Subcutaneous adipose tissue (tissue), 4 donors: Measurements from ENCODE around the gene ZKSCAN2. TPM values are rescaled to one million over a fixed set of nuclear protein-coding genes. Genes with fewer than 3 reads are reported as not detected.

Source experiments
- CTCF ChIP-seq: fragments of 450-650 bp; IDR thresholded peaks from one replicate; pipeline ENCODE4 v1.5.1; 2016; ENCODE audit warnings: low read depth, mild to moderate bottlenecking, control low read depth, antibody characterized with exemption, moderate library complexity
- total RNA-seq, 4 donors: library from RNA; depleted of rRNA; stranded (reverse); fragments of >200 nt; gene quantifications; one replicate each; pipeline ENCODE4 v1.1.0, GENCODE V29; 2016

The ZKSCAN2 gene
- total RNA-seq, 4 donors from 2014 or later = 3.2 to 6.2 (median 4.2) TPM

DNA sequence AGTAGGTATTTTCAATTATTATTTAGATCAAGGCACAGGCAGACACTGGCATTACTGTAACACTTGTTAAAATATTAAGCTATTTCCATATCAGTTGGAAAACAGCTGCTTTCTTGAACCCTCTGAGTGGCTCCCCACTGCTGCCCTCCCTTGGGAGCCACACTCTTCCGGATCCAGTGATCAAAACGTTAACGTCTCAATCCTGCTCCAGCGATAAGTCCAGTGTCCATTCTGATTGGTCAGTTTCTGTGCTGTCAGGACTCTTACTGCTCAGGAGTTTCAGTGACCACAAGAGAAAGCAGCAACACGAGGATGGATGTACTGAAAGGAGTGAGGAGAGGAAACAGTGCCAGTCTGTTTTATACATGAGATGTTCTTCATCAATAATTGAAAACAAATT, 13.8 kb upstream of the ZKSCAN2 start:
- no peak for TF ChIP-seq CTCF

DNA sequence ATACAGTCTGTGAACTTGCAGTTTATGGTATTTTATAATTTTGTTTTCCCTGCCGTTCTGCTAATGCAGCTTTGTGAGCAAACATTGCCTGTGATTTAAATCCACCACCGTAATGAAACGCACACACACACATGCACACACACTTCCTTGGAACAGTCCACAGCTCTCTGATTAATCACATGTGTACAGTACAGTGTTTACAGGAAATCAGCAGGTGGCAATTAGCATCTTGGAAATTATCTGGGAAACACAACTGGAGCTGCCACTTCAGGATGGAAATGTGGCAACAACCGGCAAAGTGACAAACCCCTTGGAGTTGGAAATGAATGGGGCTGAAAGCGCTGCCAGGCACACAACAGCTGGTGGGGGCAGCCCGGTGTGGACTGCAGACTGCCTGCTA, 12.9 kb upstream of the ZKSCAN2 start:
- TF ChIP-seq CTCF = no peak

DNA sequence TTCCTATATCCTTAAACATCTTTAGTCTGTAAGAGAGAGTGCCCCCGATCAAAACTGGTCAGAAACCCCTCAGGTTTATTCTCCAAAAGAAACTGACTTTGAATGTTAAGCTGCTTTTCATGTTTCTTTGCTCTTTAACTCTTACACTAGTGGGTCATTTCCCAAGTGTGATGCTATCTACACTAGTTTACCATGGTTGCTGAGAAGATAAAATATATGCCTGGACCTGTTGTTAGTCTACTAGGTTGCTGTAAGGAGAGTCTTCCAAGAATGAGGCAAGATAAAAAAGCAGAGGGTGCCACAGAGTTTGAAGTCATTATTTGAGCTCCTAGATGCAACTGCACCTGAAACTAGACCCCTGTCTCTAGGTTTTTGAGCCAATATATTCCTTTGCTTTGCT, 12.2 kb upstream of the ZKSCAN2 start:
- no peak for TF ChIP-seq CTCF

- TF ChIP-seq CTCF = no peak
Observed at GRCh38 chr16:25265968-25266367, 8.3 kb upstream of the ZKSCAN2 start.

DNA sequence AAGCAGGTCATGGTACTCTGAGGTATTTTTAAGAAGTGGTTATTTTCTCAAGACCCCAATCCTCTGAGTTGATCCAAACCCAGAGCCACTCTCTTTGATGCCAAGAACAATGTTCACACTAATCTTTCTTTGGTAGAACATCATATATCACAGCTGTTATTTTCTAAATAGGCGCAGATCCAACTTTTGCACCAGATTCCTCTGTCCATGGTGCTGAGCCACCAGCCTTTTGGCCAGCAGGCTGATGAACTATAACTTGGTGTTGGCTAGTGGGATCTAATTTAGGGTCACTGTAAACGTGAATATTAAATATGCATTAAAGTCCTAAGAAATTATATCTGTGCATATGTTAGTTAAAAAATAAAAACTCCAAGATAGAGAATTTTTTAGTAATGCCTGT, 7.0 kb upstream of the ZKSCAN2 start:
- no peak for TF ChIP-seq CTCF

DNA sequence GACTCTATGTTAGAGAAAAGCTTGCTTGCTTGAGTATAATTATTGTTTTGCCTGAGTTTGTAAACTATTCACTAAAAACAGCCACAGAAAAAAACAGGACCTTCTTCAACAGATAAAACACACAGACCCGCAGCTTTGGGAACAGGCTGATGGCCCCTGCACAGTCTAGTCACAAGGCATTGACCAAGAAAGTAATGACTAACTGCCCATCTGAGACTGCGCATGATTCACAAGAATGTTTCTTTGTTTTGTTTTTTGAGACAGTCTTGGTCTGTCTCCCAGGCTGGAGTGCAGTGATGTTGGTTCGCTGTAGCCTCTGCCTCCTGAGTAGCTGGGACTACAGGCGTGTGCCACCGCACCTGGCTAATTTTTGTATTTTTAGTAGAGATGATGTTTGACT, 2.8 kb upstream of the ZKSCAN2 start:
- no peak for TF ChIP-seq CTCF

DNA sequence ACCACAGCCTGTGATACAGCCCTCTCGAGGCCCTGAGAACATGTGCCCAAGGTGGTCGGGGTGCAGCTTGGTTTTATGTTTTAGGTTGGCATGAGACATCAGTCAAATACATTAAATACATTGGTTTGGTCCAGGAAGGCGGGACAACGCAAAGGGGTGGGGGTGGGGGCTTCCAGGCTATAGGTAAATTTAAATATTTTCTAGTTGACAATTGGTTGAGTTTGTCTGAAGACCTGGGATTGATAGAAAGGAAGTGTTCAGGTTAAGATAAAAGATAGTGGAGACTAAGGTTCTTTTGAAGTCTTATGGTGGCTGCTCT, 1.2 kb upstream of the ZKSCAN2 start:
- no peak for TF ChIP-seq CTCF
